Measurements from ENCODE around the gene PPP2R3B. TPM values are rescaled to one million over a fixed set of nuclear protein-coding genes. Genes with fewer than 3 reads are reported as not detected.
A peak's percentile ranks its signal among the peaks of the same experiment; 100 is the strongest.

PPP2R3B gene
- total RNA-seq, 1 donor from 2014 or later, result 30.3 TPM

DNA sequence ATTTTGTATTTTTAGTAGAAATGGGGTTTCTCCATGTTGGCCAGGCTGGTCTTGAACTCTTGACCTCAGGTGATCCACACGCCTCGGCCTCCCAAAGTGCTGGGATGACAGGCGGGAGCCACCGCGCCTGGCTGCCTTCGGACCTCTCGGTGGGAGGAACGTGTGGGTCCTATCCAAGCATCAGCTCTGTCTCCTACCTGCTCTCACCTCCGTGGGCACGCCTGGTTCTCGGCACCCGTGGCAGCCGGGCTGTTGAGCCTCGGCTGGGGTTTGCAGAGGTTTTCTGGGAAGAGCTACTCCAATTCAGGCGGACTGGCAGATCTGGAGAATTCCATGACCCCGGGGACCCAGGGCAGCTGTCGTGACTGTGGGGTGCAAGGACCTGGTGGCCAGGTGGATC, 23.6 kb upstream of the PPP2R3B start:
- Mint-ChIP-seq H3K27me3 (ENCODE audit: insufficient read depth, low read depth) (peaks cover 7% of the 10 kb centered on the region), H3K27ac (no peak overlapping the region)
- no peak overlapping the region for H3K4me2 ChIP-seq

DNA sequence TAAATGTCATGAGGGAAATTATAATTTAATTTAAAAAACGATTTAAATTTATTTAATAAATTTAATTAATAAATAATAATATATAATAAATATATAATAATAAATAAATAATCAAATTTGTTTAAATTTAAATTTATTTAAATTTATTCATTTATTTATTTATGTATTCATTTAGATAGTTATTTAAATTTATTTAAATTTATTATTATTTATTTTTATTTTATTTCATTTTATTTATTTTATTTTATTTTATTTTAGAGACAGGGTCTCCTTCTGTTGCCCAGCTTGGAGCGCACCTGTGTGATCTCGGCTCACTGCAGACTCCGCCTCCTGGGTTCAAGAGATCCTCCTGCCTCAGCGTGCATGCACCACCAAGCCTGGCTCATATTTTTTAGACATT, 18.4 kb upstream of the PPP2R3B start:
- no peak overlapping the region for H3K27ac ChIP-seq
- no peak for TF ChIP-seq EZH2 (IDR thresholded peaks at IDR 0.05)
- TF ChIP-seq EZH2phosphoT487 (IDR thresholded peaks at IDR 0.05), result no peak
- no peaks in the 10 kb centered on the region for H3K9me3 ChIP-seq (ENCODE audit: low read depth)
- H3K79me2 ChIP-seq (ENCODE audit: low read depth), result no peaks in the 10 kb centered on the region
- Mint-ChIP-seq H3K27me3 (ENCODE audit: insufficient read depth, low read depth) (peaks cover 6% of the 10 kb centered on the region), H3K27ac (no peak overlapping the region), H3K4me1 (no peaks in the 10 kb centered on the region), H3K36me3 (peaks cover 7% of the 10 kb centered on the region), H3K9me3 (peaks cover 10% of the 10 kb centered on the region), H3K4me3 (no peak overlapping the region)
- H2AFZ ChIP-seq (replicated peaks), result no peak overlapping the region
- no peak overlapping the region for H3K9ac ChIP-seq
- no peak overlapping the region for H3K4me3 ChIP-seq
- no peaks in the 10 kb centered on the region for H3K27me3 ChIP-seq
- H3F3A ChIP-seq (ENCODE audit: low read depth), result no peaks in the 10 kb centered on the region
- H3K36me3 ChIP-seq, result no peaks in the 10 kb centered on the region
- H4K20me1 ChIP-seq (ENCODE audit: low read depth), result no peaks in the 10 kb centered on the region
- H3K4me2 ChIP-seq, result no peak overlapping the region
- no peaks in the 10 kb centered on the region for H3K4me1 ChIP-seq
- no peak for DNase-seq (ENCODE audit: low spot score)

More for the DNA sequence above, 23.6 kb upstream of the PPP2R3B start:
- no peak for DNase-seq (ENCODE audit: low spot score)
- Histone ChIP-seq H3K9me3 (ENCODE audit: low read depth) (no peaks in the 10 kb centered on the region), H3K27me3 (peaks cover 20% of the 10 kb centered on the region), H3K9ac (no peak overlapping the region), H3K79me2 (ENCODE audit: low read depth) (no peaks in the 10 kb centered on the region), H3F3A (ENCODE audit: low read depth) (peaks cover 8% of the 10 kb centered on the region), H3K27ac (no peak overlapping the region), H3K4me1 (peaks cover 10% of the 10 kb centered on the region), H2AFZ (replicated peaks) (no peak overlapping the region), H3K4me3 (no peak overlapping the region), H3K36me3 (no peaks in the 10 kb centered on the region), H4K20me1 (ENCODE audit: low read depth) (no peaks in the 10 kb centered on the region)
- peaks cover 8% of the 10 kb centered on the region for H3K9me3 Mint-ChIP-seq
- H3K4me1 Mint-ChIP-seq, result peaks cover 6% of the 10 kb centered on the region
- TF ChIP-seq EZH2 (IDR thresholded peaks at IDR 0.05) (no peak), EZH2phosphoT487 (IDR thresholded peaks at IDR 0.05) (no peak), CTCF (IDR thresholded peaks at IDR 0.05) (no peak)
- H3K4me3 Mint-ChIP-seq, result no peak overlapping the region
- peaks cover 7% of the 10 kb centered on the region for H3K36me3 Mint-ChIP-seq

DNA sequence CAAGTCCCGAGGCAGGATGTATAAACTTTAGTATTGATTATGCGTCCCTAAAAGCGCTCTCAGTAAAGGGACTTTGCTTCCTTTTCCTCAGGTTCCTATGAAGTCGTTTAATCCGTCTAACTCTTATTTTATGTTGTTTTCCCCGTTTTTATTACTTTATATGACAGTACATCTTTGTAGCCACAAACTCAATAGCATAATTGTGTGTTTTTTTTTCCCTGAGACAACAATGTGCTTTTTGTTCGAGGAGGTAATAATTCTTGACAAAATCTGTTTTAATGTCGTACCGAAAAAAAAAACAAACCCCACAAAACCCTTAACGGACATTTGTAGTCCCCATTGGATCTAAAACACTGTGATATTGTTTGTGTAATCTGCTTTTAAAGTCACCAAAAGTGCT, 17.9 kb upstream of the PPP2R3B start:
- H3K36me3 ChIP-seq, result no peaks in the 10 kb centered on the region
- no peaks in the 10 kb centered on the region for H3K27me3 ChIP-seq
- H3K27me3 Mint-ChIP-seq (ENCODE audit: insufficient read depth, low read depth), result peaks cover 6% of the 10 kb centered on the region
- H4K20me1 ChIP-seq (ENCODE audit: low read depth), result no peaks in the 10 kb centered on the region
- no peak for TF ChIP-seq EZH2phosphoT487 (IDR thresholded peaks at IDR 0.05)
- TF ChIP-seq CTCF (IDR thresholded peaks at IDR 0.05), result no peak
- TF ChIP-seq EZH2 (IDR thresholded peaks at IDR 0.05), result no peak
- no peak overlapping the region for H3K27ac ChIP-seq
- peaks cover 10% of the 10 kb centered on the region for H3K9me3 Mint-ChIP-seq
- no peak overlapping the region for H3K9ac ChIP-seq
- no peak overlapping the region for H3K4me2 ChIP-seq
- H3K36me3 Mint-ChIP-seq, result peaks cover 7% of the 10 kb centered on the region
- H3K4me3 ChIP-seq, result no peak overlapping the region
- H3K4me1 Mint-ChIP-seq, result no peaks in the 10 kb centered on the region
- no peaks in the 10 kb centered on the region for H3K79me2 ChIP-seq (ENCODE audit: low read depth)
- DNase-seq (ENCODE audit: low spot score), result no peak
- no peaks in the 10 kb centered on the region for H3K4me1 ChIP-seq
- no peak overlapping the region for H3K27ac Mint-ChIP-seq
- H3K4me3 Mint-ChIP-seq, result no peak overlapping the region
- H3F3A ChIP-seq (ENCODE audit: low read depth), result no peaks in the 10 kb centered on the region
- no peak overlapping the region for H2AFZ ChIP-seq (replicated peaks)
- no peaks in the 10 kb centered on the region for H3K9me3 ChIP-seq (ENCODE audit: low read depth)

- H3K4me3 ChIP-seq, result no peak overlapping the region
- peaks cover 7% of the 10 kb centered on the region for H3K9me3 Mint-ChIP-seq
- no peaks in the 10 kb centered on the region for H3K36me3 Mint-ChIP-seq
- no peaks in the 10 kb centered on the region for H3K27me3 ChIP-seq
- H3K36me3 ChIP-seq, result no peaks in the 10 kb centered on the region
- no peak overlapping the region for H3K4me2 ChIP-seq
- no peak overlapping the region for H3K27ac ChIP-seq
- H3K27ac Mint-ChIP-seq, result peak overlapping the region; percentile 3
- no peaks in the 10 kb centered on the region for H3K79me2 ChIP-seq (ENCODE audit: low read depth)
- H2AFZ ChIP-seq (replicated peaks), result no peak overlapping the region
- no peak overlapping the region for H3K9ac ChIP-seq
- no peaks in the 10 kb centered on the region for H3K9me3 ChIP-seq (ENCODE audit: low read depth)
- no peaks in the 10 kb centered on the region for H4K20me1 ChIP-seq (ENCODE audit: low read depth)
- TF ChIP-seq EZH2 (IDR thresholded peaks at IDR 0.05), result no peak
- no peak for TF ChIP-seq EZH2phosphoT487 (IDR thresholded peaks at IDR 0.05)
- TF ChIP-seq CTCF (IDR thresholded peaks at IDR 0.05), result no peak
- no peak for DNase-seq (ENCODE audit: low spot score)
- peaks cover 3% of the 10 kb centered on the region for H3K4me1 Mint-ChIP-seq
- no peaks in the 10 kb centered on the region for H3K4me1 ChIP-seq
- H3K27me3 Mint-ChIP-seq (ENCODE audit: insufficient read depth, low read depth), result peaks cover 6% of the 10 kb centered on the region
- H3K4me3 Mint-ChIP-seq, result no peak overlapping the region
- no peaks in the 10 kb centered on the region for H3F3A ChIP-seq (ENCODE audit: low read depth)
Observed at GRCh38 chrX:402857-403256, 16.1 kb upstream of the PPP2R3B start.
